Tongue (tissue), 2 donors: ENCODE results near the gene TFPI. TPM values are rescaled to one million over a fixed set of nuclear protein-coding genes. Genes with fewer than 3 reads are reported as not detected.
"Not testable (repeated sequence)": the region's sequence is repeated elsewhere in the genome, so short reads cannot be mapped to it uniquely, and the experiment has no call there.

ENCODE experiments used
- DNase-seq: peaks from one replicate; pipeline ENCODE4 v3.0.0-alpha.2; 2015
- total RNA-seq: library from RNA; depleted of rRNA; stranded (reverse); fragments of >200 nt; gene quantifications from one replicate; pipeline ENCODE4 v1.2.3, GENCODE V29; 2014

The TFPI gene
- total RNA-seq, result 52.1 TPM

DNA sequence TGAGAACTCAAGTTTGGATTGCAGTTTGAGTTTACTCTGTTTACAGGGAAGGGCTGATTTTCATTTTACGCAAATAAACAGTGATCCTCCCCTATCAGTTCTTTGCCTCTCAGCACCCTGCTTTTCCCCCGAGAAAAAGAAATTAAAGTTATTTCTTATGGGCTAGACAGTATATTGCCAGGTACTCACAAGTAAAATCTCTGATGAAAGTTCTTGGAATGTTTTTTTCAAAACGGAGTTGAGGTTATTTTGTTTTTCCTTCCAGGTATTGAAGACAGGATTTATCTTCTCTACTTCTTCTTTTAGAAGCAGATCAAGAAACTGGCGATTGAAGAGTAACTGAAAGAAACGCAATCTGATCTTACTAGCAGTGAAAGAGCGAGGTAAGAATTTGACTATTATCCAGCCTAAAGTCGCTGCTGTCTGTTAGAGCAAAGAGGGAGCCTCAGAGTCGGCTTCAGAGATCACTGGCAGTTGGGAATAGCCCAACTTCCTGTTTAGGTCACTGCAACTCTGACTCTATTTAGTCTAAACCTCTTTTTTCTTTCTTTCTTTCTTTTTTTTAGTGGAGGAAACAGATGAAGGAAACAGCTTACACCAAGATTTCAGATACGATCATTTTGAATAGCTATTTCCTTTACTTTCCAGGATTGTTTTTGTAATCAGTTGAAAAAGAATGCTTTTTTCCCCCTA lies at the start of gene TFPI:
Gene TFPI (minus strand): TSS at position 425 of the 693 bp plus-strand sequence. CDS start 50,667 bp downstream, outside the sequence.
- peak; percentile 64 for DNase-seq

DNA sequence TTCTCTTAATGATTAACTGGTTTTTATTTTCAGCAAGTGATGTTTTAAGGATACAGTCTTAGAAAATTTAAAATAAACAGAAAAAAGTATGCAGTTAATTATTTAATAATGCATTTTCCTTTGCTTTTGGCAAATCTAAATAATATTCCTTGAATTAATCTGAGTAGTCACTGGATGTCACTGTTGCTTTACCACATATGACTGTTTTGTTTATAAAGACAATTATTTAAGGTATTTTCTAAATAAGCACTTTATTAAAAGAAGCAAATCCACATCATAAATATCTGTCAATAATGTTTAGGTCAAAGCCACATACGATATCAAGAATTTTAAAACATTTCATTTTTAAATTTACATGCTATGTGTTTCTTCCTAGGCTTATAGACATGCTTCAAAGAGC lies 40.6 kb upstream of the TFPI start:
- DNase-seq, result no peak

DNA sequence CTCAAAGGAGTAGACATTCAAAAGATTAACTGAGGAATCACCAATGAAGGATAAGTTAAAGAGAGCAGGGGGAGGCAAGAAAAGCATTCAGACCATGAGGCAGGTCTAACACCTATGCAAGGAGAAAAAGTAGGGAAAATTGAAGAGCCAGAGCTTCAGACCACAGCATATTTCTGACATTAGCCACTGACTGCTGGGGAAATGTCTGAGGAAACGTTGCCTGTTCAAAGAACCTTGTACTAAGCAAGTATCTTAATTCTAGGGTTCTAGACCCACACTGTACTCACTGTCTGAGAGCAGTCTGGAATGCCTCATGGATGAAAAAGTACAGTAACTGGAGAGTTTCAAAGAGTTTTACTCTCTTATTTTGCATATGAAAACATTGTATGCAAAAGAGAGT lies 39.5 kb upstream of the TFPI start:
- no peak for DNase-seq

DNA sequence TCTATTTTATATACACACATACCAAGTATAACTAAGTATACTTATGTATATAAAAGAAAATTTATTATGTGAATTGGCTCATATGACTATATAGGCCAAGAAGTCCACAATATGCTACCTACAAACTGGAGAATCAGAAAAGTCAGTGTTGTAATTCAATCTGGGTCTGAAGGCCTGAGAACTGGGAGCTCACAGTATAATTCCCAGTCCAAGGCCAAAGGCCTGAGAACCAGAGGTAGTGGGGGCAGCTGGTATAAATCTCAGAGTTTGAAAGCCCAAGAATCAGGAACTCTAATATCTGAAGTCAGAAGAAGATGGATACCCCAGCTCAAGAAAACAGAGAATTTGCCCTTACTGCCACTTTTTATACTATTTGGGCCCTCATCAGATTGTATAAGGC lies 38.9 kb upstream of the TFPI start:
- no peak for DNase-seq

DNA sequence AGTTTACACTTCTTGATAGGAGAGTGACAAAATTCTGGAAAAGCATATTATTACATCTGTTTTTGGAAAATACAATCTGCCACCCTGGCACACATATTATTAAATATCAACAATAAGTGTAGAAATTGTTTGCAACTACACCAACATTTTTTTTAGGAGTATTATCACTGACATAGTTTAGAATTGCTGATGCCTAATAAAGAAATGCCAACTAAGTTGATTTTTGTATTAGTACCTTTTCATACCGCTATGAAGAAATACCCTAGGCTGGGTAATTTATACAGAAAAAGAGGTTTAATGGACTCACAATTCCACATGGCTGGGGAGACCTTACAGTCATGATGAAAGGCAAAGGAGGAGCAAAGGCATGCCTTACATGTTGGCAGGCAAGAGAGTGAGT lies 35.9 kb upstream of the TFPI start:
- no peak for DNase-seq

DNA sequence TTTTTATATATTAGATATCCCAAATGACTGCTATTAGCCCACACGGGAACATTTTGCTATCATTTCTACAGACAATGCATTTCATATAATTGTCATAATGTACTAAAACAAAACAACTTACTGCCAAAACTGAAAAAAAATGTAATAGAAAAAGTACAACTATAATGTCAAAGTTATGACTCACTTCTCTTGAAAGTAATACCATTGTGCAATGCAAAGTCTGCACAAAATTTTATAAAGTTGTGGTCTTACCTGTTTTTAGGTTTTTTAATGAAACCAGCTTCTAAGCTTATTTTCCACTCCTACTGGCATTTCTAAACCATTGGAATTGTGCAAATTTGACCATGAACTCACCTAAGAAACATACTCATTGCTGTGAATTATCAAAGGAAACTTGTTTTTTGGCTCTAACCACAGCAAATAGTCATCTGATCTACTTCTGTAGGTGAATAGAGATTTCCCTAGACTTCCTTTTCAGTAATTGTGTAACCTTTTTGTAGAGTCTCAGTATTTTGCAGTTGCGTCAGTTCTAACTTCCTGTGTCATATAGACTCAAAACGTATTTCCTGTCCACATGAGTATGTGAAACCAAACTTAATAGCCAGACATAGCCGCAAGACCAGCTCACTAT lies 31.9 kb upstream of the TFPI start:
- no peak for DNase-seq

DNA sequence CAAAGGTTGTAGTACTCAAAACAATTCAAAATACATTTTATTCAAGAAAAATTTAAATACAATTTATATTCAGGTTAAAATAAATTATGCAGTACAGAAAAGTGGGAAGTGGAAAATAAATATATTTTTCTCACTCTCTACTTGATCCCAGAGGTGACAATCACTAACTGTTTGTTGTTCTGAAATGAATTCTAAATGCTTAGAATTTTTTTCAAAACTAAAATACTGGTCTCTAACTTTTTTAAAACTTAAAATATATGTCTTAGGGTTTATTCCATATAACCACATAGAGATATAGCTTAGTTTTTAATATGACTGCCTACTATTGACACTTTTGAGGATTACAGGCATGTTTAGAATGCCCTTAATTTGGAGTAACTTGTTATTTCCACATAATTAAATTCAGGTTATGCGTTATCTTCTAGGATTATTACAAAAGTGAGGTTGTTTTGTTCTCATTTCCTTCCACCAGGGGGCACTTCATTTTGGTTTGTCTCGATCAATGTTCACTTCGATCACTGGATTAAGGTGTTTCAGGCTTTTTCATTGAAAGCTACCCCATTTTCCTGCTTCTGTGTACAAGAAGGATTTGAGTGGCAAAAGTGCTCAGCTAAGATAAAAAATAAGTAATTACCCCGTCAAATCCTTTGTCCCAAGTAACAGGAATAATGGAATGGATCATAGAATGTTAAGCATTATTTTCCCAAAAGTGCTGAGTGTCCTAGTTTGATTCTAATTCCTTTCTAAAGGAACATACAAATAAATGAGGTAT lies 27.1 kb upstream of the TFPI start:
- DNase-seq, result peak; percentile 69

DNA sequence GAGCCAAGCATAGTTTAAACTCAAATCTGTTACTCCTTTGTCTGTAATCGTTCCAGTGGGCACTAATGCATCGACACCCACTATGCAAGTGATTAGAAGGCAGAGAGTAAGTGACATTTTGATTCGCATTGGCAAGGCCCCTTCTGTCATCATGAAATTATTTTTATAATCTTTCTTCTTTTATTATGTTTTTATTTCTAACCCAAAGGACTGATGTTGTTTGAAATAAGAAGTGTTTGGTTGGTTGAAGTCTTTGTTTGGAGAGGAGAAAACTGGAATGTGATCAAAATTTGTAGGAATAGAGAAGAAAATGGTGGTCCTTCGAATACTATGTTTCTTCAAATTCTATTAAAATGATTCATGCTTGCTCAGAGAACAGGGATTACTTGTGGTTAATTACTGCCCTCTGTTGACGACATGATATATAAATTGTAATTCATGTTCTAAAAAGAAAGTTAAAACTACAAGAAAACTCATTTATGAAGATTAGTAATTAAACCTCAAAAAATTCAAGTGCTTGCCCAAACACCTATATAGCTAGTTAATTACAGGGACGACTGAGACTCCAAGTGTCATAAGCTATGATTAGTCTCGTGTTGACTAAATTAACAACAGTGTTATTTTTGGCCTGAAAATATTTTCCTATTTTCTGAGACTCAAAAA lies 26.4 kb upstream of the TFPI start:
- peak; percentile 80 for DNase-seq

DNA sequence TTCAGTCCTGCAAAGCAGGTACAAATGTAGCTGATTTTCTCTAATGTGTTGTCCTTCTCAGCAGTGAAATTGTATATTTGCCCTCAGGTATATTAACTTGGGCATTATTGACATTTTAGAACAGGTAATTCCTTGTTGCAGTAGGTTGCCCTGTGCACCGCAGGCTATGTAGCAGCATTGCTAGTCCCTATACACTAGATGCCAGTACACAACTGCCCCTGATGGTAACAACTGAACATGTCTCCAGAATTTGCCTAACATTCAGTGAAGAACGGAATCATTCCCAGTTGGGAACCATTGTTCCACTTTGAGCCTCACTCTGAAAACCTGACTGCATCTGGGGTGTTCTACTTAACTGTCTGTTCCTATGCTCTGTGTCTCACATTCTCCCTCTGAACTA lies 23.1 kb upstream of the TFPI start:
- DNase-seq, result no peak

DNA sequence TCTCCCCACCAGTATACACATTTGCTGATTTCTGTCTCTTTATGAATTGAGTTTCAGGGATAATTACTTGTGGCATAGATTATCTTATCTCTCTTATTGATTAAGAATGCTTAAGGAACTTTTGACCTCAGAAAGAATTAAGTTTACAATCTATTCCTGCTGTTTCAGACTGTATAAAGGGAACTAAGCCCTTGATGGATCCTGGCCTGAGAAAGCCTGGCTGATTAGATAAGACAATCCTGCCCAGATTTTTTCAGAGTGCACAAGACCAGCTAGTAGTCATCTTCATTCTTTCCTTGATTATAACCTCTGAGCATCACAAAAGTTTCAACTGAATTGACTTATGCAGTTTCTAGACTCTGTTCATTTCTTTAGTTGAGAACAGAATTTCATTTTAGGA lies 22.7 kb upstream of the TFPI start:
- DNase-seq, result no peak

DNA sequence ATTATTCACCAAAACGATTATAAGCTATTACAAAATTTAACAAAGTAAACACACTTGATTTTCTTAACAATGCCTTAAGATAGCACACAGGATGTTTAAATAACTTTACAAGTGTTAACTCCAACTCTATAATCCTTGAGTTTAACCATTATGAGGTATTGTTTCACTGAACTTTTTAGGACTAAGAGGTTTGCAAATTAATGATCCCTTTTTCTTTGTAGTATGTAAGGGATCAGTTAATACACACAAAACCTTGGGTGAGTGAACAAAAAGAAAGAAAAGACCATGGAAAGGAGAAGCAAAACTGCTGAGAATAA lies 21.5 kb upstream of the TFPI start:
- no peak for DNase-seq

DNA sequence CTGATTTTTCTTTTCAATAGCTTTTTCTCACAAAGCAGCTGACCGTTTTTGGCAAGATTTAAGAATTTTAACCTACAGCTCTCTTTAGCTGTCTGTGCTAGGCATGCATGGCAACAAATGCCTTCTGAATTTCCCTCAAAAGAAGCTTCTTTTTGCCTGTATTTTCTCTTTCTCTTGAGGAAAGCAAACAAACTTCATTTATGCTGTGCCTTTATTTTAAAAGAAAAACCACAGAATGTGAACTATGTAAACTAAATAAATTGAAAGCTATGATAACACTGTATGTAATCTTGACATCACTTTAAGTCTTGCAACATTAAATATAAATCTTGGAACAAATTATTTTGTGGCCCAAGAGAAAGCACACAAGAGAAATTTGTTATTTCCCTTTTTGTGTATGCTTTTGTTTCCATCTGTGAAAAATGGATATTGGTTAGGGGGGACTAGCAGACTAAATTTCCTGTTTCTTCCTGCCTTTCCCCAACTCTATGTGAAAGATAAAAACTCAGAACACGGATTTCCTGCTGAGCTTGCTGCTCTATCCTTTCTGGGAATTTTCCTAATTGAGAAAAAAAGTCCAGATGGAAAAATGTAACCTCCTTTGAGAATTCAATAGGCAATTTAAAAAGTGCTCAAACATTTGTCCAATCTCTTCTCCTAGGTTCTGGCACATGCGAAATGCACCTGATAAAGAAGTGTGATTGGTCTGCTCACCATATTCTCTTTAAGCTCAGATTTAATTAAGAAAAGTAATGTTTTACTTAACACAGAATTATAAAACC lies 20.9 kb upstream of the TFPI start:
- DNase-seq, result peak; percentile 33

DNA sequence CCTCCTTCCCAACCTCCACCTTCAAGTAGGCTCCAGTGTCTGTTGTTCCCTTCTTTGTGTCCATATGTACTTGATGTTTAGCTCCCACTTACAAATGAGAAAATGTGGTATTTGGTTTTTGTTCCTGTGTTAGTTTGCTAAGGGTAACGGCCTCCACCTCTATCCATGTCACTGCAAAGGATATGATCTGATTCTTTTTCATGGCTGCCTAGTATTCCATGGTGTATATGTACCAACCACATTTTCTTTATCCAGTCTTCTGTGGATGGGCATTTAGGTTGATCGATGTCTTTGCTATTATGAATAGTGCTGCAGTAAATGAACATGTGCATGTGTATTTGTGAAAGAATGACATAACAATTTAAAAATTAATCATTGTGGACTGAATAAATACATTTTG lies 19.5 kb upstream of the TFPI start:
- DNase-seq, result no peak

DNA sequence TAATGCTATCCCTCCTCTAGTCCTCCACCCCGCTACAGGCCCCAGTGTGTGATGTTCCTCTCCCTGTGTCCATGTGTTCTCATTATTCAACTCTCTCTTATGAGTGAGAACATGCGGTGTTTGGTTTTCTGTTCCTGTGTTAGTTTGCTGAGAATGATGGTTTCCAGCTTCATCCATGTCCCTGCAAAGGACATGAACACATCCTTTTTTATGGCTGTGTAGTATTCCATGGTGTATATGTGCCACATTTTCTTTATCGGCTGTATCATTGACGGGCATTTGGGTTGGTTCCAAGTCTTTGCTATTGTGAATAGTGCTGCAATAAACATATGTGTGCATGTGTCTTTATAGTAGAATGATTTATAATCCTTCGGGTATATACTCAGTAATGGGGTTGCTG lies 17.8 kb upstream of the TFPI start:
- DNase-seq, result not testable (repeated sequence)

DNA sequence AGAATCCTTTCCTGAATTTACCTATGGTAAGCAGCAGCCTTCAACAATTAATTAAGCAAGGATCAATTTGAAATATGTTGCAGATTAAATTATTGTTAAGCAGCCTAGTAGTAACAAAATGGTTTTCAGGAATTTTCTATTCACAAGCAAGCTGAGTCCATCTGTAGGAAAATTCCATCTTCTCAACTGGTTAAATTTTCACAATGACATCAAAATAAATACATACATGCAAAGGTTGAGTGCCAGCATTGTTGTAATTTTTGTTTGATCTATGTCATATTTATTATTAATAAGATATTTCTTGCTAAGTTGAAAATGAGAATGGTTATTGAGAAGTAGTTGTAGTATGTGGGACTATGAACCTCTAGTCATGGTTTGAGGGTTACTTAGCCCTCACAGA lies 15.3 kb upstream of the TFPI start:
- no peak for DNase-seq

DNA sequence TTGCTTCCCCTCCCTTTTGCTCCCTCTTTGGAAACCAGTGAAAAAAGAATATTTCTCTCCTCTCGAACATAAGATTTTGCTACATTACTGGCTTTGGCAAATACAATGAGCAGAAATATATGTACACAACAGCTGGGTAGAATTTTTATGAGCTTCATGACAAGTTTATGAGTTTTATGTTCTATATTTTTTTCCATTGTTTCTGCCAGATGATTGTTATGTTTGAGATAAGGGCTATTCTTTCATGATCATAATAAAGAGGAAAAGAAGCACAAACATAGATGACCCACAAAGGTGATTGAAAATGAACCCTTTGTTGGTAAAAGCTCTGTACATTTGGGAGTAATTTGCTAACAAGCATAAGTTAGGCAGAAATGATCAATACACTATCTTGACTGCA lies 14.8 kb upstream of the TFPI start:
- DNase-seq, result no peak

DNA sequence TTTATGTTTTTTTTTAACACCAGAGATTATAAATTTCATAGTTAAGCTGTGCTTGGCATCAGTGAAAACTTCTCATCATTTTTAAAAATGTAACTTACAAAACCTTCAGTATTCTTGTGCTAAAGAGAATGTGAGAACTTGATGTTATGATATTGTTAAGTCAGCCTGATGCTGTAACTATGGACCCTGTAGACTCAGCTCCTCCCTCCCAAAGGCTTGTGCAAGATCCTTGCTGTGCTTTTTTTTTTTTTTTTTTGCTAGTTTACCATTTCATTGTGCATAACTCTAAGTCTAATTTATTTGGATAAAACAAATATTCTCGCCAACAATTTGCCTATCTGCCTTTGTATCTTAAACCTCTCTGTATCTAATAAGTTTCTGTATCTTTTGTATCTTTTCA lies 12.9 kb upstream of the TFPI start:
- no peak for DNase-seq

DNA sequence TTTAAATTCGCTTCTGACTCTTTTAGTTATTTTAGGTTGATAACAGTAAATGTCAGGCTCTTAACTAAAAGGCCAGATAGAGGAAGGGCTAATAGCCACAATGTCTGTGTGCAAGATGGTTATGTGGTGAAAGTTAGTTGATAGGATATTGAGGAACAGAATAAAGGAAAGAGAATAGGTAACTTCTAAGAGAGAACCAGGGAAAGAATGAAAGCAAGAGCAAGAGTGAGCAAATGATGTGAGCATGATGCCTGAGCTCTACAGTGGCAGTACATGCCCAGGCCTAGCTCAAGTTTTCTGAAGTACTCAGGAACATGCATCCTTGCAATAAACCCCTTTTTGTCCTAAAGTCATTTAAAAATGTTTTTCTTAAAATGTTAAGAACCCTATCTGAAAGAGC lies 12.5 kb upstream of the TFPI start:
- DNase-seq, result no peak

DNA sequence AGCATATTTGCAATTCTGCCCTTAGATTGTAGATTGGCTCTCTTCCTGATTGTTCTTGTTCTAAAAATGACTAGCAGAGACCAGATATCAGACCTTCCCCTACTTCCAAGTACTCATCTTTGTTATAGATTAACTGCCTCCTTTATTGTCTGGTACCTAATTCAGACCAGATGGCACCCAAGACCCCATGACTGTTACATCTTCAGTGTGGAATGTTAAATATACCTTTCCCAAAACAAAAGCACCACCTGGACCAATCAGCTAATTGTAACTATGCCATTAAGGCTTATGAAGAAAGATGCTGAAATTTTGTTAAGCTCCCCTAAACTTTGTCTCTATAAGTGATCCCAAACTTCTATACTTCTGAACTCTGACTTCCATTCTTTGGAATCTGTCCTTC lies 12.0 kb upstream of the TFPI start:
- no peak for DNase-seq

DNA sequence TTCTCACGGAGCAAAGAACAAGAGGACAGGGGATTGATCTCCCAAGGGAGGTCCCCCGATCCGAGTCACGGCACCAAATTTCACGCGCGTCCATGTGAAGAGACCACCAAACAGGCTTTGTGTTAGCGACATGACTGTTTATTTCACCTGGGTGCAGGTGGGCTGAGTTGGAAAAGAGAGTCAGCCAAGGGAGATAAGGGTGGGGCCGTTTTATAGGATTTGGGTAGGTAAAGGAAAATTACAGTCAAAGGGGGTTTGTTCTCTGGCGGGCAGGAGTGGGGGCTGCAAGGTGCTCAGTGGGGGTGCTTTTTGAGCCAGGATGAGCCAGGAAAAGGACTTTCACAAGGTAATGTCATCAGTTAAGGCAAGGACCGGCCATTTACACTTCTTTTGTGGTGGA lies 11.4 kb upstream of the TFPI start:
- DNase-seq, result not testable (repeated sequence)

DNA sequence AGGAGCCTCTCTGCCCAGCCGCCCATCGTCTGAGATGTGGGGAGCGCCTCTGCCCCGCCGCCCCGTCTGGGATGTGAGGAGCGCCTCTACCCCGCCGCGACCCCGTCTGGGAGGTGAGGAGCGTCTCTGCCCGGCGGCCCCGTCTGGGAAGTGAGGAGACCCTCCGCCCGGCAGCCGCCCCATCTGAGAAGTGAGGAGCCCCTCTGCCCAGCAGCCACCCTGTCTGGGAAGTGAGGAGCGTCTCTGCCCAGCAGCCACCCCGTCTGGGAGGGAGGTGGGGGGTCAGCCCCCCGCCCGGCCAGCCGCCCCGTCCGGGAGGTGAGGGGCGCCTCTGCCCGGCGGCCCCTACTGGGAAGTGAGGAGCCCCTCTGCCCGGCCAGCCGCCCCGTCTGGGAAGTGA lies 2.3 kb upstream of the TFPI start:
- DNase-seq, result not testable (repeated sequence)

DNA sequence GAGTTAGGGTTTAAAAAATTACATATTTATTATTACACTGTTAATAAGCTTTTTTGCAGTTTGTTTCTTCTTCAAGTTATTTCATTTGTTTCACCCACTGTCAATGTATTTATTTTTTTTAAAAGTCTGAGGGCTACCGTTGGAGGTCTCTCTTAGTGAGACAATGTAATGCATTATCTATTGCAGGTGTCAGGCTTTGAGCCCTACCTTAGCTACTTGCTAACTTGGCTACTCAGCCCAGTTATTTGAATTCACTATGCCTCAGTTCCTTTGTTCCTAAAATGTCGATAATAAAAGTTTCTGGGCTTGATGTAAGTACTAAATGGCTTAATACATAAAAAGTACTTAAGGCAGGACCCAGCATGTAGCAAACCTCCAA lies 458 bp upstream of the TFPI start:
- DNase-seq, result no peak
